Stomach smooth muscle (tissue), 2 donors: ENCODE measurements around the gene SYT2.
"Not testable (repeated sequence)": the region's sequence is repeated elsewhere in the genome, so short reads cannot be mapped to it uniquely, and the experiment has no call there.

Experiments used
- H3K27ac ChIP-seq: one replicate; pipeline ENCODE4 v1.7.0; 2013; ENCODE audit warnings: mild to moderate bottlenecking, low read length, inconsistent platforms
- H3K27me3 ChIP-seq, 2 donors: one replicate each; pipeline ENCODE4 v1.7.0; 2013; ENCODE audit warnings: low read length in 2 of 2; ENCODE audit not compliant: insufficient read depth in 2 of 2, control insufficient read depth in 1 of 2
- H3K36me3 ChIP-seq, 2 donors: one replicate each; pipeline ENCODE4 v1.7.0; 2013; ENCODE audit warnings: low read length in 2 of 2; ENCODE audit not compliant: control insufficient read depth in 2 of 2, insufficient read depth in 2 of 2
- H3K4me1 ChIP-seq: one replicate; pipeline ENCODE4 v1.7.0; 2013; ENCODE audit warnings: low read length; ENCODE audit not compliant: control insufficient read depth, insufficient read depth
- H3K4me3 ChIP-seq, 2 donors: one replicate each; pipeline ENCODE4 v1.7.0; 2013; ENCODE audit warnings: low read length in 2 of 2
- H3K9ac ChIP-seq, 2 donors: one replicate each; pipeline ENCODE4 v1.7.0; 2013; ENCODE audit warnings: low read length in 2 of 2, mild to moderate bottlenecking in 1 of 2
- H3K9me3 ChIP-seq, 2 donors: one replicate each; pipeline ENCODE4 v1.7.0; 2013; ENCODE audit warnings: low read length in 2 of 2; ENCODE audit not compliant: control insufficient read depth in 2 of 2
- donor health status: healthy.
- donor health status: Pancreatic carcinoma.

Gene SYT2

DNA sequence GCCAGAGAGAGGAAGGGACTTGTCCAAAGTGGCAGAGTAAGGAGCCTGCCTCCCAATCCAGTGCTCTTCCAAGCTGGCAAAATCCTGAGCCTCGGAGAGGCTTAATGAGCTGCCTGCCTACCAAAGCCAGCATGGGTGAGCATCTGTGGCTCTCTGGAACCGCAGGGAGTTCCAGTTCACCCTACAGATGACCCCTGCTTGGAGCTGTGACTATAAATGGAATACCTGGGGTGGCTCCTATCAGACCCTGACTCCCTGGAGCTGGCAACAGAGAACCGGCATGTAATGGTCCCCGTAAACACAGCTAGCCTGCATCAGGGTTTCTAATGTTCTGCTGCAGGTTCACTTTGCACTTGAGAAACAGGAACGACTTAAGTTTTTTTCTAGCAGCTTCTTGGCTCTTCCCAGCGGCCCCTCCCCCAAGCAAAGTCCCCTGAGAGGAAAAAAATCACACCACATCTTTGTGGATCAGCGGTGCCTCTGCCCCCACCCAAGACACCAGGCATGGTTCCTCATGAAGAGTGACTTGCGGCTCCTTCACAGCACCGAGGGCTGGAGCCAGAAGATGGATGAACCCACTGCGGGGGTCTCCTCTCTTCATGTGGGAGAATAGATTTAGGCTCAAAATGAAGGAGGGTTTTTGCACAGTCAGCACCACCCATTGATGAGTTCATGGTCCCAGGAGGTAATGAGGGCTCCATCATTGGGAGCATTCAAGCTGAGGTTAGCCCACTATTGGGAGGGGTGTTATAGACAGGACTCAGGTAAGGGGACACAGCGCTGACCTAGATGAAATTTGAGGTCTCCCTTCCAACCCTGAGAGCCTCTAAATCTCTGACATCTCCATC is 79.0 kb downstream of the SYT2 start:
- H3K36me3 ChIP-seq = no peaks in the 10 kb centered on the region
- H3K27me3 ChIP-seq = peaks cover 14% of the 10 kb centered on the region in 2 donors
- no peak overlapping the region for H3K4me3 ChIP-seq
- H3K9ac ChIP-seq = no peak overlapping the region
- H3K4me1 ChIP-seq = no peaks in the 10 kb centered on the region
- H3K9me3 ChIP-seq = no peaks in the 10 kb centered on the region
- no peak overlapping the region for H3K27ac ChIP-seq

DNA sequence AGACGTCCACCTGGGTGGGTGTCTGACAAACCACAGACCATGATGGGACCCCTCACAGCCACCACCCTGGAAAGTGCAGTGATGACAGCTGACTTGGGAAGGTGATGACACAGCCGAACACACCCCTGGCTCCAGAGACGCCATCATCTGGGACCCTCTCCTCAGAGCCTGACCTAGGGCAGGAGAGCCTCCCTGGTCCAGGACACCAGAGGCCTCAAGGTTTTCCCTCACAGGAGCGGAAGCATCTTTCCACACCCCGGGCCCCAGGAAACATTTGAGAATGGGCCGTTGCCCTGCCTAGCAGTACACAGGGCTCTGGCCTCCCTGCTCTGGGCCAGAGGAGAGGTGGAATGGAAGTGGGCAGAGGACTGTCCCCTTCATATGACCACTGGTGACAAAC is 79.7 kb downstream of the SYT2 start:
- Histone ChIP-seq H3K9ac (no peak overlapping the region), H3K9me3 (no peaks in the 10 kb centered on the region), H3K36me3 (no peaks in the 10 kb centered on the region), H3K4me1 (peaks cover 2% of the 10 kb centered on the region), H3K27ac (no peak overlapping the region), H3K4me3 (no peak overlapping the region), H3K27me3 (peaks cover 11 to 17% of the 10 kb centered on the region in 2 donors)

DNA sequence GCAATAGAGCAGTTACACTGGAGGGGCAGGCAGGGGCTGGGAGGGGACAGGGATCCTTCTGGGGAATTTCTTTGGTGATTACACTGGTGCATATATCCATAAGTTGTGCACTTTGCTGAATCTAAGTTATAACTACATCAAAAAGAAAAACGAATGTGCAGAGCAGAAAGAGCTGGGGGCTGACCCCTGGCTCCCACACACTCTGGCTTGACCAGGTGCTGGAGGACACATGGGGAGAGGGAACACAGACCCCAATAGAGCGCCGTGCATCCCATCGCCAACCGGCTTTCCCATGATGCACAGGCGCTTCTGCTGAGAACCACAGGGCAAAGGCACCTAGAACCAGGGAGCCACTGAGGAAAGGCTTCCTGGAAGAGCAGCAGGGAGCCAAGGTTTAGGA is 80.2 kb downstream of the SYT2 start:
- H3K27me3 ChIP-seq = peaks cover 11 to 17% of the 10 kb centered on the region in 2 donors
- not testable (repeated sequence) for H3K27ac ChIP-seq, H3K9ac ChIP-seq, H3K4me1 ChIP-seq, H3K36me3 ChIP-seq, H3K4me3 ChIP-seq, H3K9me3 ChIP-seq

DNA sequence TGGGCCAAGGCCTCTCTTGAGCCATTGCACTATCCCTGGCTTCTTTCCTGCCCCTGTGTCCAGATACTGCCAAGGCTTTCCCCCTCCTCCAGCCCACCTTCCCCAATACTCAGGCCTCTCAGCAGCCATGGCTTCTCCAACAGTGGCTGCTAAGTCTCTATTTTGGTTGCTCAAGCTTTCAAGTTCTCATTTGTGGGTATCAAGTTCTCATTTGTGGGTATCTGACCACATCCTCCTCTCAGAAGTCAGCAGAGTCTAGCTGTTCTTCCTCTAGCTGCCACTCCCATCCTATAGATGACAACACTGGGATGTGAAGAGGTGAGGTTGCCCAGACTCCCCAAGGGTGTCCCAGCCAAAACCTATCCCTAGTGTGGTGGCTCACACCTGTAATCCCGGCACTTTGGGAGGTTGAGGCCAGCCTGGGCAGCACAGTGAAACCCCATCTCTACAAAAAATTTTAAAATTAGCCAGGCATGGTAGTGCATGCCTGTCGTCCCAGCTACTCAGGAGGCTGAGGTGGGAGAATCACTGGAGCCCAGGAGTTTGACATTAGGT is 80.9 kb downstream of the SYT2 start:
- H3K4me3 ChIP-seq, H3K36me3 ChIP-seq, H3K9me3 ChIP-seq, H3K27ac ChIP-seq, H3K9ac ChIP-seq, H3K4me1 ChIP-seq: not testable (repeated sequence)
- peaks cover 11 to 23% of the 10 kb centered on the region in 2 donors for H3K27me3 ChIP-seq

DNA sequence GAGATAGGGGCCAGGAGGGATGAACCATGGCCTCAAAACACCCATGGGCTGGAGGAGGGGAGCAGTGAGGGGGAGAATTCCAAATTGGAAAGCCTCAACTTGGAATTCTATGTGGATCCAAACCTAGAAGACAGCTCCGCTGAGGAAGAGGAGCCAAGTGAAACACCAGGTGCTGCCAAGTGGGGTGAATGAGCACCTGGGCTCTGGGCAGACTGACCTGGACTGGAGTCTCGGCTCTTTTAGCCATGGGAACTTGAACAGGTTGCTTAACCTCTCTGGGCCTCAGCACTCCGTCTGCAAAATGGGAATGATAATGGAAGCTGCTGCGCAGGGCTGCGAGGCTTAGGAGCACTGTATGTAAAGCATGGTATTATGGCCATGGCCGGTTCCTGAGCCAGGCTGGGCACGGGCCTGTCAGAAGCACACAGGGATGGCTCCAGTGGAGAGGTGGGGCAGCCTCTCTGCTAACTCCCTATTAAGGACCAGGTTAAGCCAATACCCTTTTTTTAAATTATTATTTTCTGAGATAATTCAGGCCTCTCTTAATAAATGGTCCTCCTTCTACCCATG is 81.5 kb downstream of the SYT2 start:
- Histone ChIP-seq H3K4me1 (peaks cover 6% of the 10 kb centered on the region), H3K27ac (no peak overlapping the region), H3K36me3 (no peaks in the 10 kb centered on the region)

DNA sequence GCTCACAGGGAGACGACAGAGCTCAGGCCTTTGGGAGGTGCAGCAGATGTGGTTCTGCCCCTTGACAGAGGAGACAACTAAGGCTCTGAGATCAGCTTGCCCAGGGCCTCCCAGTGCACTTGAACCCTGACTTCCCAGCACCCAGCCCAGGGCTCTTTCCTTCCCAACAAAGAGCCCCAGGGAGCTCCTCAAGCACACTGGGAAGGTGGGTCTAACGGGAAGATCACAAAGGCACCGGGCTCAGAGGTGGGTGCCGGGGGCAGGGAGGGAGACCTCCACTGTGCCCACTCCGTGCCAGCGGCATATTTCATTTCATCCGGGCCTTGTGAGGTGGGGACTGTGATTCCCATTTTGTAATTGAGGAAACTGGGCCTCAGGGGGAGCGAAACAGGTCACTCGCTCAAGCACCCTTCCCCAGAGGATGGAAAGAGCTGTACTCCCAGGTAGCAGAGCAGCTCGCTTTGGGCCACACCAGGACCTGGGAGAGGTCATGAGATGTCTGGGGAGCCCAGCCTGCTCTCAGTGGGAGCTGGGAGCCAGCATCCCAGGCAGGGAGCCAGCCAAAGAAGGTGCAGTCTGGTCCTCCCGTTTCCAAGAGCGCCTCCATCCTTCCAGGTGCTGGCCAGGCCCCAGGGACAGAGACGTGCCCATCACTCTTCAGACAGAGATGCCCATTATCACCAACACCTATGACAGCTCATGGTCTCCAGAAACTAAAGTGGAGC is 82.3 kb downstream of the SYT2 start:
- H3K27me3 ChIP-seq = peaks cover 11 to 23% of the 10 kb centered on the region in 2 donors
- H3K9me3 ChIP-seq = no peaks in the 10 kb centered on the region

More for the DNA sequence above, 81.5 kb downstream of the SYT2 start:
- Histone ChIP-seq H3K27me3 (peaks cover 11 to 23% of the 10 kb centered on the region in 2 donors), H3K4me3 (no peak overlapping the region), H3K9ac (no peak overlapping the region), H3K9me3 (no peaks in the 10 kb centered on the region)

DNA sequence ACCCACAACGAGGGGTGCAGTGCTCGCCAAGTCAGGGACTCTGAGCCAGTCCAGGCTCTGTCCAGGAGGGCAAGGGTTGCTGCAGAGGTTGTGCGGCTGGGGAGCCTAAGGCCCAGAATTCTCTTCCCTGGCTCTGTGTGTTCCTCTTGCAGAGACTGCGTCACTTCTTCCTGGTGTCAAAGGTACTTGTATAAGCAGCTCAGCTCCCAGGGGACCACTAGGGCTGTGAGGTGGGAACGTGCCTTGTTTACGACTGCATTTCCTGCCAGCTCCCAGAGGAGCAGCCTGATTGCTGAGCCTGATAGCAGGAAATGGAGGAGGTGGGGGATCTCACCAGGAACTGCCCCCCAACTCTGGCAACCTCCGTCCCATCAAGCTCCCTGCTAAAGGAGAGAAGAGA is 83.2 kb downstream of the SYT2 start:
- H3K9ac ChIP-seq, H3K4me3 ChIP-seq, H3K27ac ChIP-seq, H3K9me3 ChIP-seq, H3K36me3 ChIP-seq: not testable (repeated sequence)
- Histone ChIP-seq H3K27me3 (peaks cover 8 to 20% of the 10 kb centered on the region in 2 donors), H3K4me1 (peaks cover 18% of the 10 kb centered on the region)

More for the DNA sequence above, 82.3 kb downstream of the SYT2 start:
- Histone ChIP-seq H3K9ac (no peak overlapping the region), H3K36me3 (no peaks in the 10 kb centered on the region), H3K4me1 (peaks cover 12% of the 10 kb centered on the region), H3K27ac (no peak overlapping the region), H3K4me3 (no peak overlapping the region)

DNA sequence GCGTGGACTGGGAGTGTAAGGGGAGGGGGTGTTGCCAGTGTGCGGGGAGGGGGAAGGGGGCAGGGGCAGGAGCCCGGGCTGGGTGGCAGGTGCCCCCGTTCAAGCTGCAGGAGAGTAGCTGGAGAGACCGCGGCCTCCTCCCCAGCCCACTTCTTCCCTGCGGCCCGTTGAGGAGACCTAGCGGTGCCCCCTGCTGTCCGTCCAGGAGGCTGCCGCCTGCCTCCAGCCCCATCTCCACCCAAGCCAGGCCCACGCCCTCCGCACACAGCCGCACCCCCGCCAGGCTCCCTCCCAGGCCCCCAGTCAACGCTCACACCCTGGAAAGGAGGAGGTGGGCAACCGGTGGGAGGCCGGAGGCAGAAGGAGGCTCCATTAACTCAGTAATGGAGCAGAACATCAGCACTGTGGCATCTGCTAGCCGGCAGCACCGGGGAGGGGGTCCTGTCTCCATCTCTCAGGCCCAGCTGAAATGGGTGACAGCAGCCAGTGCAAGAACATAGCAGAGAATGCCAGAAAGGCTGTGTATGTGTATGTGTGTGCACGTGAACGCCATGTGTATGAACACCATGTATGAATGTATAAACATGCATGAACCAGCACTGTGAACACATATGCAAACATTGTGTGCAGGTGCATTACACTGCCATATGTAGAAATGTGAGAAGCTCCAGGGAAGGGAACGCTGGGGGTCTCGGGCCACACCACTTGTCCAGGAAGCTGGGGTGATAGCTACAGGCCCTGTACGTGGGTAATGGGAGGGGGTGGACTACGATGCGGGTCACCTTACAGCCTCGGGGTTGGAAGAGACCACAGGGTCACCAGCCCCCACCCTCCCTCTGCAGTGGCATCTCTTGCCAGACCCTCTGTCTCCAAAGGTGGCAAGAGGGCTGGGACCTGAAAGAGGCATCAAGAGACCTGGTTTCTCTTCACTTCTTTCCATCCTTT is 84.6 kb downstream of the SYT2 start:
- Histone ChIP-seq H3K27ac (no peak overlapping the region), H3K9ac (no peak overlapping the region), H3K4me1 (peaks cover 18% of the 10 kb centered on the region), H3K9me3 (no peaks in the 10 kb centered on the region), H3K36me3 (no peaks in the 10 kb centered on the region), H3K4me3 (no peak overlapping the region), H3K27me3 (peaks cover 4 to 9% of the 10 kb centered on the region in 2 donors)

DNA sequence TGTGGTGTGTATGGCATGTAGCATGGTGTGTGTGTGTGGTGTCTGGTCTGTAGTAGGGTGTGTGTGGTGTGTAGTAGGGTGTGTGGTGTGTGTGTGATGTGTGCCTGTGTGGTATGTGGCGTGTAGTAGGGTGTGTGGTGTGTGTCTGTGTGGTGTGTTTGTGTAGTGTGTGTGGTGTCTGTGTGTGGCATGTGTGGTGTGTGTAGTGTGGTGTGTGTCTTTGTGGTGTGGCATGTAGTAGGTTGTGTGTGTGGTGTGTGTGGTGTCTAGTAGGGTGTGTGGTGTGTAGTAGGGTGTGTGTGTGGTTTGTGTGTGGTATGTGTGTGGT is 85.5 kb downstream of the SYT2 start:
- peak overlapping the region in 1 of 2 donors; percentile 42 for H3K9ac ChIP-seq

More for the DNA sequence above, 85.5 kb downstream of the SYT2 start:
- Histone ChIP-seq H3K4me3 (no peak overlapping the region), H3K27me3 (peaks cover 0 to 9% of the 10 kb centered on the region in 2 donors), H3K4me1 (peaks cover 18% of the 10 kb centered on the region), H3K9me3 (no peaks in the 10 kb centered on the region), H3K36me3 (no peaks in the 10 kb centered on the region), H3K27ac (no peak overlapping the region)
